GM21447 (cell line): Measurements from ENCODE around the gene DNM3.

Experiments
- ATAC-seq: cut with Tn5 transposase; IDR thresholded peaks from one replicate; pipeline ENCODE4 v1.9.1; 2021; ENCODE audit not compliant: unreplicated experiment

DNM3 gene

GRCh38 chr1:172443666-172444453 is 602.6 kb downstream of the DNM3 start, which contains the start of gene PIGC:
PIGC (minus strand) TSS chr1:172444069; CDS start chr1:172442622, 1,447 bp downstream.
- peak; percentile 100 for ATAC-seq

- no peak for ATAC-seq
Measured at GRCh38 chr1:172446547-172446946, 605.2 kb downstream of the DNM3 start.

- no peak for ATAC-seq
Measured at GRCh38 chr1:172447641-172448040, 606.3 kb downstream of the DNM3 start.

- no peak for ATAC-seq
Measured at GRCh38 chr1:172448995-172449584, 607.8 kb downstream of the DNM3 start.

- ATAC-seq, result peak; percentile 93
Measured at GRCh38 chr1:172449585-172450523, 608.6 kb downstream of the DNM3 start.

- ATAC-seq, result no peak
Measured at GRCh38 chr1:172450524-172450885, 609.2 kb downstream of the DNM3 start.

- no peak for ATAC-seq
Measured at GRCh38 chr1:172451002-172451443, 609.7 kb downstream of the DNM3 start.

GRCh38 chr1:172452536-172453152 is 611.3 kb downstream of the DNM3 start:
- ATAC-seq, result no peak

- ATAC-seq, result no peak
Measured at GRCh38 chr1:172453153-172453545, 611.9 kb downstream of the DNM3 start.

GRCh38 chr1:172453607-172454006 is 612.3 kb downstream of the DNM3 start:
- no peak for ATAC-seq

GRCh38 chr1:172455451-172455850 is 614.2 kb downstream of the DNM3 start:
- ATAC-seq, result no peak

- no peak for ATAC-seq
Measured at GRCh38 chr1:172456344-172456769, 615.1 kb downstream of the DNM3 start.

GRCh38 chr1:172457479-172458130 is 616.3 kb downstream of the DNM3 start:
- no peak for ATAC-seq

GRCh38 chr1:172460177-172460576 is 618.9 kb downstream of the DNM3 start:
- no peak for ATAC-seq

GRCh38 chr1:172460887-172461315 is 619.6 kb downstream of the DNM3 start:
- no peak for ATAC-seq
